OCI-LY3 (cell line): Measurements from ENCODE around the gene GABRG3.
"Not testable (repeated sequence)": the region's sequence is repeated elsewhere in the genome, so short reads cannot be mapped to it uniquely, and the experiment has no call there.

Source experiments
- H2AFZ ChIP-seq: fragments of 200-600, 300-600 bp; shearing (Covaris generic); 2 replicates; pipeline ENCODE4 v1.6.0; 2014; ENCODE audit warnings: antibody characterized with exemption, low read depth, low read length
- H3K27ac ChIP-seq: fragments of 200-600, 300-600 bp; sonication (generic); 2 replicates; pipeline ENCODE4 v1.5.1; 2014; ENCODE audit warnings: mild to moderate bottlenecking, low read length, moderate library complexity, mixed read lengths
- H3K27me3 ChIP-seq: fragments of 200-600, 300-600 bp; sonication (generic); 2 replicates; pipeline ENCODE4 v1.6.1; 2014; ENCODE audit warnings: low read depth, low read length, mixed read lengths
- H3K36me3 ChIP-seq: fragments of 200-600, 300-600 bp; sonication (generic); replicated peaks from 2 replicates; pipeline ENCODE3; 2014; ENCODE audit warnings: low read depth, low read length, mixed read lengths
- H3K4me1 ChIP-seq: fragments of 300-600, 200-600 bp; sonication (generic); 2 replicates; pipeline ENCODE4 v1.6.1; 2014; ENCODE audit warnings: low read length, mixed read lengths
- H3K4me2 ChIP-seq: fragments of 200-600, 300-600 bp; sonication (generic); 2 replicates; pipeline ENCODE4 v1.6.1; 2014; ENCODE audit warnings: low read length, mixed read lengths
- H3K4me3 ChIP-seq: fragments of 300-600, 200-600 bp; sonication (generic); 2 replicates; pipeline ENCODE4 v1.5.1; 2014; ENCODE audit warnings: antibody characterized with exemption, mild to moderate bottlenecking, low read length, moderate library complexity
- H3K79me2 ChIP-seq: fragments of 300-600, 200-600 bp; shearing (Covaris generic); 2 replicates; pipeline ENCODE4 v1.6.1; 2014; ENCODE audit warnings: mild to moderate bottlenecking, low read length, mixed read lengths
- H3K9ac ChIP-seq: fragments of 300-600, 200-600 bp; shearing (Covaris generic); 2 replicates; pipeline ENCODE4 v1.6.0; 2014; ENCODE audit warnings: mild to moderate bottlenecking, low read length, moderate library complexity
- H3K9me3 ChIP-seq: fragments of 200-600, 300-600 bp; shearing (Covaris generic); 2 replicates; pipeline ENCODE4 v1.6.1; 2014; ENCODE audit warnings: low read length, mixed read lengths; ENCODE audit not compliant: insufficient read depth
- H4K20me1 ChIP-seq: fragments of 200-600, 300-600 bp; sonication (generic); 2 replicates; pipeline ENCODE4 v1.6.1; 2016; ENCODE audit warnings: low read length, mixed read lengths; ENCODE audit not compliant: insufficient read depth
- CTCF ChIP-seq: fragments of 200-600, 300-600 bp; sonication (generic); IDR thresholded peaks from 2 replicates; pipeline ENCODE4 v1.5.1; 2014; ENCODE audit warnings: antibody characterized with exemption, low read length, low read depth
- EZH2phosphoT487 ChIP-seq: fragments of 200-600 bp; shearing (Covaris generic); IDR thresholded peaks from 2 replicates; pipeline ENCODE4 v1.6.1; 2018; ENCODE audit warnings: antibody characterized with exemption, mixed run types, low read depth

The GABRG3 gene

DNA sequence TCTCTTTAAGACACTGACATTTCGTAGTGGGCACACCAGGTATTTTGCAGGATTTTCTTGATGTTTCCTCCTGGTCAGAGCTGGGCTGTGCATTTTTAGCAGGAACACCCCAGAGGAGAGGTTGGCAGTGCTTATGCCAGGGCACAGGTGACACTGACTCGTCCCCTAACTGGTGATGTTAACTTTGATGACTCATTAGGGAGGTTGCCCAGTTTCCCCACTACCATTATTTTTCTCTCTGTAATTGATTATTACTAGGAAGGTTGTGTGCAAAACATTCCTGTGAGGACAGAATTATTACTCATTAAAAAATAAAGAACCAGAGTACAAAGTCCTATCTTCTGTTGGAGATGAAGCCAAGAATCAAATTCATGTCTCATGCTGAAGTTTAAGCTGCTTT, 394.5 kb downstream of the GABRG3 start:
- Histone ChIP-seq H3K4me2 (no peak overlapping the region), H2AFZ (no peak overlapping the region), H3K36me3 (no peaks in the 10 kb centered on the region), H3K27ac (no peak overlapping the region), H3K27me3 (no peaks in the 10 kb centered on the region), H4K20me1 (no peaks in the 10 kb centered on the region), H3K79me2 (no peaks in the 10 kb centered on the region), H3K9me3 (no peaks in the 10 kb centered on the region), H3K9ac (no peak overlapping the region), H3K4me1 (no peaks in the 10 kb centered on the region), H3K4me3 (no peak overlapping the region)
- TF ChIP-seq CTCF (no peak), EZH2phosphoT487 (no peak)

GRCh38 chr15:27377391-27377790, 406.4 kb downstream of the GABRG3 start:
- H4K20me1 ChIP-seq, H3K9ac ChIP-seq, H3K9me3 ChIP-seq, H3K4me2 ChIP-seq, H2AFZ ChIP-seq, H3K4me1 ChIP-seq, H3K27me3 ChIP-seq, H3K79me2 ChIP-seq, H3K4me3 ChIP-seq, H3K27ac ChIP-seq, H3K36me3 ChIP-seq: not testable (repeated sequence)

DNA sequence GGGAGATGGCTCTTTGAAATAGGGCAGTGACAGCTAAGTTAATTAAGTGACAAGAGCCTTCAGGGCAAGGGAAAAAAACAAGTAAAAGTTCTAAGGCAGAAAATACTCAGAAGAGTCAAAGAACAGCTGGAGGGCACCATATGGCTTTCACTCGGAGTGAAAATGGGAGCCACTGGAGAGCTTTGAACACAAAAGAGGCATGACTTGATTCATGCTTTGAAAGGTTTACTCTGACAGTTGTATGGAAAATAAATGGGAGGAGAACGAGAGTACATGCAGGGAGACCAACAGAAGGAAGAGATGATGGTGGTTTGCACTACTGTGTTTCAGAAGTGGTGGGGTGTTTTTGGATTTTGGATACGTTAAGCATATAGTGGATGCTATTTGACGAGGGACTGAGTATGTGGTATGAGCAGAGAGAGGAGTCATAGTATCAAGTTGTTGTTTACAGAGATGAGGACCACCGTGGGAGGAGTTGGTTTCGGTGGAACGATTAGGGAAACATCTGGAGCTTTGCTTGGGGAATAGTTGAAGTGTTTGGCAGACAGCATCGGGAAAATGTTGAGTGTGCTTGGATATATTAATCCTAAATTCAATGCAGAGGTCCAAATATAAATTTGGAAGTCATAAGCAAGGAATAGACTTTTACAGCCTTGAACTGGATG, 411.5 kb downstream of the GABRG3 start:
- no peaks in the 10 kb centered on the region for H3K9me3 ChIP-seq
- H4K20me1 ChIP-seq: no peaks in the 10 kb centered on the region
- H3K27ac ChIP-seq: no peak overlapping the region
- H2AFZ ChIP-seq: no peak overlapping the region
- no peak for TF ChIP-seq EZH2phosphoT487
- H3K4me2 ChIP-seq: no peak overlapping the region
- no peak overlapping the region for H3K4me3 ChIP-seq
- H3K27me3 ChIP-seq: no peaks in the 10 kb centered on the region
- no peaks in the 10 kb centered on the region for H3K4me1 ChIP-seq
- H3K79me2 ChIP-seq: no peaks in the 10 kb centered on the region
- H3K9ac ChIP-seq: no peak overlapping the region
- H3K36me3 ChIP-seq: no peaks in the 10 kb centered on the region

GRCh38 chr15:27383726-27384125, 412.7 kb downstream of the GABRG3 start:
- Histone ChIP-seq H3K9ac (no peak overlapping the region), H3K79me2 (no peaks in the 10 kb centered on the region), H3K4me3 (no peak overlapping the region), H3K27ac (no peak overlapping the region), H3K36me3 (no peaks in the 10 kb centered on the region), H4K20me1 (no peaks in the 10 kb centered on the region), H2AFZ (no peak overlapping the region), H3K27me3 (no peaks in the 10 kb centered on the region), H3K4me2 (no peak overlapping the region), H3K9me3 (no peaks in the 10 kb centered on the region), H3K4me1 (no peaks in the 10 kb centered on the region)
- no peak for TF ChIP-seq CTCF
- no peak for TF ChIP-seq EZH2phosphoT487

DNA sequence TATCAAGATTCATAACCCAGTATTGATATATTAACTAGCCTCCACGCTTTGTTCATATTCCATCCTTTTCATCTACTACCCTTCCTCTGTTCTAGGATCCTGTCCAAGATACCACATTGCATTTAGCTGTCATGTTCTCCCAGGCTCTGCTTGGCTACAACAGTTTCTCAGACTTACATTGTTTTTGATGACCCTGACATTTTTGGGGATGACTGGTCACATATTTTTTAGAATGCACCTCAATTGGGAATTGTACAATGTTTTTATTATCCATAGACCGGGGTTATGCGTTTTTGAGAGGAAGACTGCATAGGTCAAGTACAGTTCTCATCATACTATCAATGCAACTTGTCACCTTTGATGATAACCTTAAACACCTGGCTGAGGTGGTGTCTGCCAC, 421.2 kb downstream of the GABRG3 start:
- Histone ChIP-seq H3K9me3 (no peaks in the 10 kb centered on the region), H2AFZ (no peak overlapping the region), H3K79me2 (no peaks in the 10 kb centered on the region), H3K9ac (no peak overlapping the region), H4K20me1 (no peaks in the 10 kb centered on the region), H3K27me3 (no peaks in the 10 kb centered on the region), H3K36me3 (no peaks in the 10 kb centered on the region), H3K4me3 (no peak overlapping the region), H3K4me1 (no peaks in the 10 kb centered on the region), H3K27ac (no peak overlapping the region), H3K4me2 (no peak overlapping the region)
- TF ChIP-seq CTCF: no peak
- no peak for TF ChIP-seq EZH2phosphoT487
